Gastrocnemius medialis (tissue), 4 donors: ENCODE measurements around the gene PVALB. TPM values are rescaled to one million over a fixed set of nuclear protein-coding genes. Genes with fewer than 3 reads are reported as not detected.

Source experiments
- ATAC-seq, 2 donors: fragments of 150-250 bp; one replicate each; pipeline ENCODE4 v1.9.1; 2016
- DNase-seq, 2 donors: peaks; one replicate each; pipeline ENCODE4 v3.0.0-alpha.2; 2019
- H3K27ac ChIP-seq, 4 donors: fragments of 200-600 bp; sonication (generic); 1 replicate in 1 of 4; 2 replicates in 3 of 4; pipeline ENCODE4 v1.5.1; 2016 to 2018; ENCODE audit warnings: mild to moderate bottlenecking in 2 of 4, moderate library complexity in 1 of 4
- H3K27me3 ChIP-seq, 3 donors: fragments of 200-600 bp; sonication (generic) in 2 of 3; 1 replicate in 1 of 3; 2 replicates in 2 of 3; pipeline versions ENCODE4 v1.5.1 to v1.6.0; 2016 to 2019; ENCODE audit warnings: mild to moderate bottlenecking in 1 of 3, moderate library complexity in 1 of 3
- H3K36me3 ChIP-seq, 2 donors: fragments of 200-600 bp; sonication (generic) in 1 of 2; one replicate each; pipeline ENCODE4 v1.5.1; 2017 to 2018
- H3K4me1 ChIP-seq, 2 donors: fragments of 200-600 bp; sonication (generic) in 1 of 2; one replicate each; pipeline ENCODE4 v1.5.1; 2016 to 2017; ENCODE audit warnings: mild to moderate bottlenecking in 2 of 2
- H3K4me3 ChIP-seq, 4 donors: fragments of 200-600 bp; sonication (generic) in 3 of 4; 1 replicate in 1 of 4; 2 replicates in 3 of 4; pipeline ENCODE4 v1.5.1; 2016 to 2019; ENCODE audit warnings: mild to moderate bottlenecking in 2 of 4
- H3K9me3 ChIP-seq, 3 donors: fragments of 200-600 bp; sonication (generic) in 2 of 3; 1 replicate in 1 of 3; 2 replicates in 2 of 3; pipeline ENCODE4 v1.5.1; 2016 to 2019
- CTCF ChIP-seq, 5 experiments: fragments of 450-650 bp in 3 of 5; fragments of 200-600 bp in 2 of 5; sonication (generic) in 2 of 5; IDR thresholded peaks in 4 of 5; conservative IDR thresholded peaks in 1 of 5; 1 replicate in 4 of 5; 2 replicates in 1 of 5; pipeline ENCODE4 v1.5.1; 2016 to 2019; ENCODE audit warnings: antibody characterized with exemption in 5 of 5, mild to moderate bottlenecking in 3 of 5, moderate library complexity in 3 of 5
- POLR2A ChIP-seq, 2 donors: fragments of 450-650 bp; IDR thresholded peaks; one replicate each; pipeline ENCODE4 v1.6.1; 2017; ENCODE audit warnings: antibody characterized with exemption in 2 of 2, mild to moderate bottlenecking in 2 of 2, moderate library complexity in 2 of 2
- in situ Hi-C, 4 donors: fragments of 200-750 bp; cut with MboI; loops; one replicate each; pipeline versions ENCODE4 v1.15.0 to v1.8.0; 2017; ENCODE audit warnings: low sequenced_read_pairs in 4 of 4
- intact Hi-C: fragments of 100-400 bp; cut with DNase I; formaldehyde crosslinking; loops from one replicate; pipeline ENCODE4 v1.15.1; 2023; ENCODE audit warnings: low total_unique reads
- total RNA-seq, 4 donors: library from RNA; depleted of rRNA; stranded (reverse); fragments of >200 nt; gene quantifications; one replicate each; pipeline versions ENCODE4 v1.1.0 to v1.2.3, GENCODE V29; 2016

Gene PVALB
- total RNA-seq, 4 donors from 2014 or later, result 1.2 to 4.1 TPM; not detected in 2

- Histone ChIP-seq H3K4me1 (no peaks in the 10 kb centered on the region), H3K9me3 (no peaks in the 10 kb centered on the region), H3K36me3 (no peaks in the 10 kb centered on the region), H3K27ac (no peak overlapping the region), H3K27me3 (peaks cover under 1 to 12% (median 10%) of the 10 kb centered on the region in 3 donors), H3K4me3 (no peak overlapping the region)
- DNase-seq (no peak), ATAC-seq (no peak)
- intact Hi-C loops, result no loop called here
- TF ChIP-seq CTCF (IDR thresholded peaks at IDR 0.05 in 4 of 5, conservative IDR thresholded peaks at IDR 0.05 in 1 of 5), result no peak
- no peak for TF ChIP-seq POLR2A (IDR thresholded peaks at IDR 0.05)
- in situ Hi-C loops, result loop anchor here in 2 of 4 donors (25.0 kb wide), 2 partner anchors 167 to 192 kb away; no protein-coding TSS in a partner anchor
Observed at GRCh38 chr22:36795633-36796032, 21.2 kb downstream of the PVALB start.

GRCh38 chr22:36790648-36791047 lies 26.2 kb downstream of the PVALB start:
- Histone ChIP-seq H3K36me3 (no peaks in the 10 kb centered on the region), H3K4me1 (no peaks in the 10 kb centered on the region), H3K4me3 (no peak overlapping the region), H3K9me3 (no peaks in the 10 kb centered on the region), H3K27me3 (peaks cover 7 to 29% (median 23%) of the 10 kb centered on the region in 3 donors), H3K27ac (no peak overlapping the region)
- TF ChIP-seq POLR2A (IDR thresholded peaks at IDR 0.05) (no peak), CTCF (IDR thresholded peaks at IDR 0.05 in 4 of 5, conservative IDR thresholded peaks at IDR 0.05 in 1 of 5) (no peak)
- in situ Hi-C loops (loop anchor here in 2 of 4 donors (25.0 kb wide), 2 partner anchors 172 to 197 kb away; no protein-coding TSS in a partner anchor), intact Hi-C loops (no loop called here)
- no peak for ATAC-seq
- DNase-seq, result no peak

- Histone ChIP-seq H3K27ac (no peak overlapping the region), H3K27me3 (peaks cover 10 to 45% (median 18%) of the 10 kb centered on the region in 3 donors), H3K9me3 (no peaks in the 10 kb centered on the region), H3K36me3 (no peaks in the 10 kb centered on the region), H3K4me3 (no peak overlapping the region), H3K4me1 (no peaks in the 10 kb centered on the region)
- in situ Hi-C loops (loop anchor here in 3 of 4 donors (10.0 to 25.0 kb wide), 4 partner anchors 67 to 200 kb away; no protein-coding TSS in a partner anchor), intact Hi-C loops (no loop called here)
- DNase-seq (no peak), ATAC-seq (no peak)
- TF ChIP-seq POLR2A (IDR thresholded peaks at IDR 0.05) (no peak), CTCF (IDR thresholded peaks at IDR 0.05 in 4 of 5, conservative IDR thresholded peaks at IDR 0.05 in 1 of 5) (no peak)
Observed at GRCh38 chr22:36787204-36787988, 29.4 kb downstream of the PVALB start.

- DNase-seq (no peak), ATAC-seq (no peak)
- TF ChIP-seq POLR2A (IDR thresholded peaks at IDR 0.05) (no peak), CTCF (IDR thresholded peaks at IDR 0.05 in 4 of 5, conservative IDR thresholded peaks at IDR 0.05 in 1 of 5) (no peak)
- Histone ChIP-seq H3K4me1 (peaks cover 0 to 9% of the 10 kb centered on the region in 2 donors), H3K27ac (no peak overlapping the region), H3K4me3 (no peak overlapping the region), H3K27me3 (peaks cover 0 to 33% (median 6%) of the 10 kb centered on the region in 3 donors), H3K36me3 (no peaks in the 10 kb centered on the region), H3K9me3 (no peaks in the 10 kb centered on the region)
- intact Hi-C loops, result loop anchor here (5.0 kb wide), 1 partner anchor 126 kb away; no protein-coding TSS in a partner anchor
- in situ Hi-C loops, result loop anchor here in 3 of 4 donors (10.0 to 25.0 kb wide), 4 partner anchors 71 to 204 kb away; no protein-coding TSS in a partner anchor
Observed at GRCh38 chr22:36783743-36784142, 33.1 kb downstream of the PVALB start.
